NOMO-1 treated with dmso at 0.1 percent for 144 hours (cell line): ENCODE results near the gene SAMHD1.
"Not testable (repeated sequence)": the region's sequence is repeated elsewhere in the genome, so short reads cannot be mapped to it uniquely, and the experiment has no call there.

Source experiments
- DNase-seq: peaks from one replicate; lab custom pipeline; 2025; ENCODE audit not compliant: unreplicated experiment; lab: John Stamatoyannopoulos, UW

SAMHD1 gene

GRCh38 chr20:36875702-36876472 is 75.6 kb downstream of the SAMHD1 start, which contains the start of gene TLDC2:
Gene TLDC2, plus strand, starts transcription at chr20:36876138. Its CDS starts 37 bp downstream, at chr20:36876175.
- no peak for DNase-seq

GRCh38 chr20:36875093-36875492 is 76.4 kb downstream of the SAMHD1 start:
- not testable (repeated sequence) for DNase-seq

GRCh38 chr20:36873498-36874189 is 77.9 kb downstream of the SAMHD1 start:
- DNase-seq, result no peak

- DNase-seq, result no peak
These were observed 78.7 kb downstream of the SAMHD1 start for GRCh38 chr20:36872852-36873251.

GRCh38 chr20:36871640-36872570 is 79.6 kb downstream of the SAMHD1 start:
- no peak for DNase-seq

GRCh38 chr20:36866681-36867495 is 84.6 kb downstream of the SAMHD1 start:
- DNase-seq, result no peak

GRCh38 chr20:36866164-36866563 is 85.3 kb downstream of the SAMHD1 start:
- no peak for DNase-seq

GRCh38 chr20:36865861-36866149 is 85.7 kb downstream of the SAMHD1 start:
- DNase-seq, result no peak

- no peak for DNase-seq
These were observed 86.2 kb downstream of the SAMHD1 start for GRCh38 chr20:36865076-36865860.

- no peak for DNase-seq
These were observed 88.4 kb downstream of the SAMHD1 start for GRCh38 chr20:36862857-36863668.

GRCh38 chr20:36861875-36862801 is 89.4 kb downstream of the SAMHD1 start:
- DNase-seq, result no peak

GRCh38 chr20:36861625-36861874 is 90.0 kb downstream of the SAMHD1 start:
- no peak for DNase-seq

GRCh38 chr20:36860811-36861624 is 90.5 kb downstream of the SAMHD1 start:
- no peak for DNase-seq

GRCh38 chr20:36860339-36860738 is 91.2 kb downstream of the SAMHD1 start:
- DNase-seq, result no peak

- no peak for DNase-seq
These were observed 91.7 kb downstream of the SAMHD1 start for GRCh38 chr20:36859700-36860330.

GRCh38 chr20:36859282-36859555 is 92.3 kb downstream of the SAMHD1 start:
- no peak for DNase-seq
